ENCODE results near the gene TRAM2.

Gene TRAM2

DNA sequence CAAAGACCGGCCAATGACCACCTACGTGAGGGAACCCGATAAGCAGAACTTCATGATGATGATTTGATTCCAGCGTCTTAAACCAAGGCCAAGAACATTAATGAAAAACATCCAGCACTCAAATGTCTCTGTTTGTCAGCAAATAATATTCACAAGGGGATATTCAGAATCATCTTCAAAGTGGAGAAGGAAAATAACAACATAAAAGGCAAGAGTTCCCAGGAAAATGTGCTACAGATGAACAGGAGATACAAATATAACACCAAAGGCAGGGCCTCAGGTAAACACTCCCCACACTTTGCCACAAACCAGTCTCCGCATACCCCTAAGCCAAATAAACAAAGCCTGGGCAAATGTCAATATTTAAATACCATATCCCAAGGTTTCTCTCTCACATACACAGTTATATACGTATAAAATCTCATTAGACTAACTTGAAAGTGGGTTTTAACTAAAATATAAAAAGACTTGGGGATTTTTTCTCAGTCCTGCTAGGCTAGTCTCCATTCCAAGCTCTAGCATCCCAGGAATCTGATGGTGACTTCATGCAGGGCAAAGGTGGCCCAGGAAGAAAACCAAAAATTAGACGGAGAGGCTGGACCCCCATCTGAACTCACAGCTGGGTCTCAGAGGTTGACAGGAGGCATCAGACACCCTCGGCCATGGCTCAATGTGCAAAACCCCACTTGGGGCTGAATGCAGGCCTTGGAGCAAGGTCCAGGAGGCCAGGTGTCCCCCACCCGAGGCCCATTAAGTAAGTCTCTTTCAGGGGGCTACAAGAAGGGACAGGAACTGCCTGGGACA, 32.1 kb downstream of the TRAM2 start:
- no peak for DNase-seq

DNA sequence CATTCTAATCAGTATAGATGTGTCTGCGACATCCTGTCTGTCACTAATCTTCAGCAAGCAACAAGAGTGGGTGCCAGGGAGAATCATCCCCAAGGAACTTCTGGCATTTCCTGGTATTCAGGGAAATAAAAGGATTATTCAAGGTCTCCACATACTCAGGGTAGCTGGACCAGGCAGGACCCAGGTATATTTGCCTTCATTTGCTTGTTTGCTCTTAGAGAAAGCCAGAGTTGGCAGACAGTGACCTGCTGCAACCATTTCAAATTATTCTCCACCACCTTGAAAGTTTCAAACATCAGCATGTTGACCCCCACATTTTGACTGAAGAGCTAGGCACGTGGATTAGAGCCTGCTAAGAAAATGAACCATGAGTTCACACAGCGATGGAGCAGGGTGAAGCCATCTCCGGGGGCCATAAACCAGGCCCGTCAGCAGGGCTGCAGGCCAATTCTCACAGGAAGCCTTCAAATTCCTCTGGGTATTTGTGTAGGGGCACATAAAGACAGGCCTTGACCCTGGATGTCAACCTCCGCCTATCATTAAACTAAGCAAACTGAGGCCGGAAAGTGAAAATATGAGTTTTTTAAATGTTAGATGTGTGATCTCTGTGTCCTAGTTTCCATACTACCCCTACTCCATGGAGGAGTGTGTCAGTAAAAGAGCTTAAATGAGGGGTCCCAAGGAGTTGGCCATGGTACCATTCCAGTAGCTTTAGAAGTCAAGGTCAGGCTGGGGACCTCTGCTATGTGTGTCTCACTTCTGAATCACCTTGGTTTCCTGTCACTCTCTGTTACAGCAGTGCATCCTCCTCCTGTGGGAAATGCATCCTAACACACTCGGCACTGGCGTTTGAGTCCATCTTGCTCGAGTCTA, 32.9 kb downstream of the TRAM2 start:
- no peak for DNase-seq

- DNase-seq = no peak
These were observed 33.6 kb downstream of the TRAM2 start for GRCh38 chr6:52543262-52543661.

GRCh38 chr6:52541135-52541534, 35.7 kb downstream of the TRAM2 start:
- DNase-seq = no peak

GRCh38 chr6:52540286-52540902, 36.5 kb downstream of the TRAM2 start:
- no peak for DNase-seq

DNA sequence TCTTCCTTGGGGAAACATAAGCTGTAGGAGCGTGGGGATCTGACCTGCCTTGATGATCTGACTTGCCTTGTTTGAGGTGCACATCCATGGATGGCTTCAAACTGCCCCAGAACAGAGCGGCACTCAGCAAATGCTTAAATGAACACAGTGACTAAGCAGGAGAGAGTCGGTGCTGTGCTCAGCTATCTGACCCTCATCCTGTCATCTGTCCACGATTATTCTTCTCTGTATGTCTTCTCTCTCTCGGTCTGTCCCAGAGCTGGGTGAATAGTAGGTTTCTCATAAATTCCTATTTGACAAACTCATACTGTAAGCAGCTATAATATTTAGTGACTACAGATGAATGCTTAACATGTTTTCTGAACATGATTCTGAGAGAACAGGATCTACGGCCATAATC, 37.3 kb downstream of the TRAM2 start:
- no peak for DNase-seq

DNA sequence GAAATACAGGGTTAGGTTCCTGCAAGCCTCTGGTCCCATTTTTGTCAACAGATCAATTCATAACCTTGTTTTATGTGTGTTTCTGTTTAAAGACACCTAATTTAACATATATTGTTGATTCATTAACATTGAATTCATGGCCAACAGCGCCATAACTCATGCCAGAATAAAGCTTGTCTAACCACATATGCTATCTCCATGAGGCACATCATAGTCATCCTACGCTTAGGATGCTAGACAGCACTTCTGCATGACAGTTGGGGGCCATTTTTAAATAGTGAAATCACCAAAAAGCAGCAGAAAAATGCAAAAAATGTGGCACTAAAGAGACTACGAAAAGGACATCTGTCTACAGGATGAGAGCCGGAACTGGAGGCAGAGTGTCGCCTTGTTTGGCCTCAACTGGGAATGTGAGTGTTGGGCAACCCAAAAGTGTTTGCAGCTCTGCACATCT, 37.9 kb downstream of the TRAM2 start:
- DNase-seq = no peak

DNA sequence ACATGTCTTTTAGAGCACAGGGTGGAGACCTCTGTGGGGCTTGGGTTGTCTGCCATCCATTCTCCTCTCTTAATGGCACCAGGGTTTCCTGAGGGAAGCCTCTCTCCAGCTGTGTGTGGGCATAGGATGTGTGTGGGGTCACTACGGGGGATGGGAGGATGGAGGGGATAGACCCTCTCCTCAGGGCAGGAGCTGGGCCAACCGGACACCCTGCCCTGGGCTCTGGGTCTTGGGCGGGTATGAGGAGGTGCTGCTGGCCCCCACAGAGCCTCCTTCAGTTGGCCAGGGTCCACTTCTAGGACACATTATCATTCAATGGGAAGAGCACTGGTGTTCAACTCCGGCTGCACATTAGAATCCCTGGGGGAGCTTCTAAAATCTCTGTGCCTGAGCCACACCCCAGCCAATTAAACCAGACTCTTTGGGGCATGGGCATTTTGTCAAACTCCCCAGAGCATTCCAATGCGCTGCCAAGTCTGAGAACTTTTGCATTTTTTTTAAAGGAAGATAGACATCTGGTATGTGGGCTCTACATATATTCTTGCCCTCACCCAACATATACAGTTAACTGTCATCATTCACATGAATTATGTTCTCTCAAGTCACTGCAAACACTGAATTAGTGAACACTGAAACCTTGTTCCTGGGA, 38.5 kb downstream of the TRAM2 start:
- no peak for DNase-seq

DNA sequence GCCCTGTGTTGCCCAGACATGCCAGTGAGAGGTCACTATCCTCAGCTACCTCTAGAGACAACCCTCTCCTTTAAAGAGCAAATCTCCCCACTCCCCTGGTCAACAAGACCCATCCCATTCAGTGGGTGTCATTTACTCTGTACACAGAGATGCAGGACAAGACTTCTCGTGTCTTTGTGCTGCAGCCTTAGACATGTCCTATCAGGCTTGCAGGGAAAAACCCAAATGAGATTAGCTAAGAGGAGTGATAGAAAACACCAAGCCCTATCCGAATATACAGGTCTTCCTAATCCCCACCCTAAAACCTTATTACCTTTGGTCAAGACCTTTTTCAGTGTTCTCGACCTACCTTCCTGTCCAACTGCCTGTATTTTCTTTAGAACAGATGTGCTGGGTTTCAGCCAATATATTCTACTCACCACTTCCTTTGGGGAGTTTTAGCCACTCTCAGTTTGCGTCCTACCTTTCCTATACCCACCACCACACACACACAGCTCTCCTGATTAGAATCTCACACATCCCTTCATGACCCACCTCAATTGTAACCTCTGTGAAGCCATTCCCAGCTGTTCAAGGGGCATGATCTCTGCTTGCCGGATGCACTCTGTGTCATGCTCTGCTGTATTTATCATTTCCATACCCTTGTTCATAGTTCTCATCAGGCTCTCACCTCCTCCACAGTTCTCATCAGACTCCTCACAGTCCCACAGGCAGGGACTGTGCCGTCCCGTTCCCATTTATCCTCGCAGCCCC, 39.7 kb downstream of the TRAM2 start:
- DNase-seq = no peak

- no peak for DNase-seq
These were observed 40.4 kb downstream of the TRAM2 start for GRCh38 chr6:52536424-52536916.

DNA sequence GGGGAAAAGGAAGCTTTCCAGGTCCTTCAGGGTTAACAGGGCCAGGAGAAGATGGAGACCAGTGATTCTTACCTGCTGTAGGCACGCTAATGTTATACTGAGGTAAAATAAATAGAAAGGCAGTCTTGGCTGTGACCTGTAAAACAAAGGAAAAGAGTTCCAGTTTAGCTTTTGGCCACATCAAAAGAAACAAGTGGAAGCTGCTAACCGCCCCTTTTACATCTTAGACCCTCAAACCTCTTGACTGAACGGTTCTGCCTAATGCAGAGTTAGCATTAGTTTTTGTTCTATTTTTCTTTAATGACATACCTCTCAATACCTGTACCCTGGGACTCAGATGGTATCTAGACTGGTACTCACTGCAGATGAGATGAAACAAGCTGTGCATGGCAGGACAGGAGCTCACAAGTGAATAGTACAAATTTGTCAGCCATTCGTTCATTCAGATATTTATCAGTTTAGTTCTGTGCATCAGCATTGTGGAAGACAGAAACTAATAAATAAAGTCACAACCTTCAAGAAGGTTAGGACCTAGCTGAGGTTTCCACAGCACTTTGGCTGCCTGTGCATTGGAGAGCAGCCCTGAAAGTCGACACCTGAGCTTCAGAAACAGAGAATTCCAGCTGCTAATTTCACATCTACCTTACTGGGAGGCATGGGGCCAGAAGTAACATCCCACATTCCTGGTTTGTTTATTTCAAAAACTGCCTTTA, 41.0 kb downstream of the TRAM2 start:
- DNase-seq = no peak

DNA sequence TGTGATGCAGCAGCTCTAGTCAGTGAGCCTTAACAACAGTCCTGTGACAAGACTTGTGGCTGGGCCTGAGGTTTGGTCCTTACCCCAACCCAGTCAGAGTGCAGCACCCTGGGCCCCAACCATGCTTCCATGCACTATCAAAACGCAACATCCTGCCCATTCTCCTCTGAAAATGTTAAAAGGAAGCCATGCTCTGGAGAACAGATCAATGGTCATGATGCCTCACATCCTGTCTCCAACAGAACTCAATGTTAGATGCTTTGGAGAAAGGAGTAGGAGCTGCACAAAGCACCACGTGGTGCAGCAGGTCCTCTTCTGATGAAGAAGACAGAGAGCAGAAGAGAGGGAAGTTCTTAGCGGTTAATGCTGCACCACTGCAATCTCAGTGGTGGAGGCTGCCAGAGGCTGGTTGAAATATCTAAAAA, 41.9 kb downstream of the TRAM2 start:
- DNase-seq = no peak

DNA sequence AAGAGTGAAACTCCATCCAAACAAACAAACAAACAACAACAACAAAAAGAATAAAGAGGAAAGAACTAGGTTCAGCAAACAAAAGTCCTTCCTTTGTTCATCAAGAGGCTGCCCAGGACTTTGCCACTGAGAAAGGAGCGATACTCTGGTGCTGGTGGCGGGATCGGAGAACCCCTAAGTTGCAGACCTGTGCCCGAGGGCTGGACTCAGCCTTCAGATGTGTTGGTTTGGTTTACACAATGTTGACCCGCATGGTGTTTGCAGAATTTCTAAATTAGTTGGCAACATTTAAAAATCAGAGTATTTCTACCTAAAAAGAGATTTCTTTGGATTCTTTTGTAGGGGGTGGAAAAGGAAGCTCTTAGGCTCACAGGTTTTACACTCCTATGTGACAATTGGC, 42.5 kb downstream of the TRAM2 start:
- no peak for DNase-seq

GRCh38 chr6:52533491-52533890, 43.4 kb downstream of the TRAM2 start:
- DNase-seq = no peak

DNA sequence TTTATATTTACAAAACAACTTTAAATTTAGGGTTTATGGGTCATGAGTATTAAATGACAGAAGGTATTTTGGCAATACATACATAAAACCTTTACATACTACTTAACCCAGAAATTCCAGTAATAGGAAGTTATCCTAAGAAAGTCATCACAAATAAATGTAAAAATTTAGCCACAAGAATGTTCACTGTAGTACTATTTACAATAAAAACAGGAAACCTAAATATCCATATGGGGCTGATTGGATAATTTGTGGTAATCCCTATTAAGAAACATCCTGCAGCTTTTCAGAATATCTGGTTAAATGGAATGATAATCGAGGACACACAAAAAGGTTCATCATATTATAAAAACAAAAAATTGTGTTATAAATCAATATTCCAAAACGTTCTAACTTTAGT, 44.4 kb downstream of the TRAM2 start:
- no peak for DNase-seq

GRCh38 chr6:52531834-52532233, 45.0 kb downstream of the TRAM2 start:
- no peak for DNase-seq

GRCh38 chr6:52531396-52531795, 45.5 kb downstream of the TRAM2 start:
- DNase-seq = no peak

GRCh38 chr6:52530351-52530750, 46.5 kb downstream of the TRAM2 start:
- DNase-seq = no peak

DNA sequence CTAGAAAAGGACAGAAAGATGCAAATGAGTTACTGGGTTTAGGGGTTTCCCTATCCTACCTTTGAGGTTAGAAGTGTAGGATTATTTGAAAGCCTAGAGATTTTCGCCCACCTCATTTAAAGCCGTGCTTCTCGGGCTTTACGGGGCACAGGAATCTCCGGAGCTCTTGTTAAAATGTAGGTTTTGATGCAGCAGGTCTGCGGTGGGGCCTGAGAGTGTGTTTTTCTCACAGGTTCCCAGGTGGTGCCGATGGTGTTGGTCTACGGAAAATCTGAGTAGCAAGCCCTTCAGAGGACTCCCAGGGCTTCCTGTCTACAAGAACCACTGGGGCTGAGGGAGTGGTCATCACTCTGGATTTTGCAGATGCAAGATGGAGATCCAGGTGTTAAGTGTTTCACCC, 47.5 kb downstream of the TRAM2 start:
- no peak for DNase-seq

DNA sequence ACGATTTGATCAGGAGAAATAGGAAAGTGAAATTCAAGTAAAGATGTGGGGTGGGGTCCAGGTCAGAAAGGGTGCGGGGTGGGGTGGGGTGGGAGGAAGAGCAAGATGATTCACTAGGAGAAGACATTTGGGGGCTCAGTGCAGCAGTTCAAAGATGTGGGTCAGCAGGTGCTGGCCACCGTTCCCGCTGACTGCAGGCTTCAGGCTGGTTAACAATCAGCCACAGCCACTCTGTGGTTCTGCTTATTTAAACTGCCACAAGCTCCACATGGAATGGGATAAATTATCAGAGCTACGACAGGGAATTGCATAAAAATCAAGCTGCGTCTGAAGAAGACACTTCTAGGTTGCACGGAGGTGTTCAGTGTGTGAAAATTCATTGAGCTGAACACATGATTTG, 49.4 kb downstream of the TRAM2 start:
- DNase-seq = no peak

DNA sequence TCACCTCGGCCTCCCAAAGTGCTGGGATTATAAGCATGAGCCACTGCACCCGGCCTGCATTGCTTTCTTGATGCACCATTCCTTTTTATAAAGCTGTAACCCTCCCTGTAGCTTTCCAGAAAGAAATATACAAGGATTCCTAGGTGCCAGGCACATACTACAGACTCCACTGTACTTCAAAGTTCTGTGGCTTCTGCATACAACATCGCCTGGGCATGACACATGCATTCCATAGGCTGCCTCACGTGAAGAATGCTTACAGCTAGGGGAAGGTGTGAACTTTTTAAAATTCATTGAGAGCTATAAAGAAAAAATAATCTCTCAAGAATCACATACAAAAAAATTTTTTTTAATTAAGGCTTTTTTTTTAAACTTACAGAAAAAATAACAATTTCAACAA, 50.2 kb downstream of the TRAM2 start:
- no peak for DNase-seq
